ENCODE measurements around the gene TRPM8. TPM values are rescaled to one million over a fixed set of nuclear protein-coding genes. Genes with fewer than 3 reads are reported as not detected.
"Not testable (repeated sequence)": the region's sequence is repeated elsewhere in the genome, so short reads cannot be mapped to it uniquely, and the experiment has no call there.

The TRPM8 gene
- total RNA-seq, 4 donors from 2014 or later, result not detected

GRCh38 chr2:233968556-233968955, 51.4 kb downstream of the TRPM8 start:
- TF ChIP-seq POLR2AphosphoS5 (IDR thresholded peaks at IDR 0.05) (no peak), CTCF (IDR thresholded peaks at IDR 0.05) (no peak), EP300 (IDR thresholded peaks at IDR 0.05) (no peak), POLR2A (IDR thresholded peaks at IDR 0.05) (no peak)
- Histone ChIP-seq H3K27ac (no peak overlapping the region), H3K4me1 (no peaks in the 10 kb centered on the region), H3K27me3 (peaks cover 19% of the 10 kb centered on the region), H3K4me3 (no peak overlapping the region), H3K36me3 (no peaks in the 10 kb centered on the region), H3K9me3 (no peaks in the 10 kb centered on the region)
- 68 to 74% methylated on average over 3 to 4 of the region's 4 CpGs for WGBS, 2 donors (ENCODE audit: low coverage in 1 of 2)
- ATAC-seq, result no peak

GRCh38 chr2:233972460-233972859, 55.3 kb downstream of the TRPM8 start:
- WGBS, 2 donors (ENCODE audit: low coverage in 1 of 2), result no CpG with 5 or more reads among the region's 29 CpGs
- H3K4me3 ChIP-seq, H3K36me3 ChIP-seq, H3K4me1 ChIP-seq, H3K9me3 ChIP-seq, H3K27ac ChIP-seq, ATAC-seq: not testable (repeated sequence)
- peaks cover 37% of the 10 kb centered on the region for H3K27me3 ChIP-seq

DNA sequence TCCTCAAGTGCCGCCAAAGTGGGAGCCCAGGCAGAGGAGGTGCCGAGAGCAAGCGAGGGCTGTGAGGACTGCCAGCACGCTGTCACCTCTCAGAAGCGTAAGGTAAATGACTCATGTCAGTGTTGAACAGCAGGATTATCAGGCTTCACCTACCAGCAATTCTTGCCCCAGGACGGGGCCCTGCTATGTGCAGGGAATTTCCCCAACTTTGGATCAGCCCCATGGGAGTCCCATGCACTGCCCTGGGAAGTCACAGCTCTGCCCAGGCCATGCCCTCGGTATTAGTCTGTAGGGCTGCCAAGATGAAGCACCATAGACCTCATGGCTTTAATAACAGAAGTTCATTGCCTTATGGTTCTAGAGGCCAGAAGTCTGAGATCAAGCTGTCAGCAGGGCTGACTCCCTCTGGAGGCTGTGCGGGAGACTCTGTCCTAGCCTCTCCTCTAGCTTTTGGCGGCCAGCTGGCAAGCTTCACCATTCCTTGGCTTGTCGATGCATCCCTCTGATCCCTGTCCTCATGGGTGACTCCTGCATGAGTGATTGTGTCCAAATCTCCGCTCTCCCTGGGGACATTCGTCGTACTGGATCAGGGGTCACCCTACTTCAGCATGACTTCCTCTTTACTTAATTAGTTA, 55.9 kb downstream of the TRPM8 start:
- no peak for ATAC-seq
- TF ChIP-seq EP300 (IDR thresholded peaks at IDR 0.05) (no peak), POLR2A (IDR thresholded peaks at IDR 0.05) (no peak), POLR2AphosphoS5 (IDR thresholded peaks at IDR 0.05) (no peak), CTCF (IDR thresholded peaks at IDR 0.05) (no peak)
- peaks cover 38% of the 10 kb centered on the region for H3K27me3 ChIP-seq
- WGBS, 2 donors (ENCODE audit: low coverage in 1 of 2), result 55 to 79% methylated on average over 6 to 8 of the region's 13 CpGs
- no peaks in the 10 kb centered on the region for H3K4me1 ChIP-seq
- H3K4me3 ChIP-seq, result no peak overlapping the region
- no peaks in the 10 kb centered on the region for H3K9me3 ChIP-seq
- H3K36me3 ChIP-seq, result no peaks in the 10 kb centered on the region
- no peak overlapping the region for H3K27ac ChIP-seq

DNA sequence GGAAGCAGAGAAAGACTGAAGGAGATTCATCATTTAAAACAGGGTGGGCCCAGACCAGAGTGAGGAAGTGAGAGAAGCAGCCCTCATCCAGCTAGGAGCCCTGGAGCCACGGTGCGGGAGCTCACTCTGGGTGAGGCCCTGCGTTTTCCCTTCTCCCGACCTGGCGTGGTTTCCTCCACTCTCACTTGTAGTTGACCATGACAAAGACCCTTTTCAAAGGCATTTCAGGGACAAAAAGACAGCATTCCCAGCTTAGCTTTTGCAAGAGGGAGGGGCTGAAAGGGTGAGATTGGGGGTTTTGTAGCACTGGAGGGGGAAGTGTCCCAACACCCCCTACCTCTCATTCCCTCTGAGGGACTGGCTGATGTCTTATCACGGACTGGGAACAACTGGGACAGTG, 56.6 kb downstream of the TRPM8 start:
- no peak overlapping the region for H3K4me3 ChIP-seq
- no peak overlapping the region for H3K27ac ChIP-seq
- H3K36me3 ChIP-seq, result no peaks in the 10 kb centered on the region
- no peak for ATAC-seq
- no peak for TF ChIP-seq CTCF (IDR thresholded peaks at IDR 0.05)
- no peak for TF ChIP-seq EP300 (IDR thresholded peaks at IDR 0.05)
- TF ChIP-seq POLR2AphosphoS5 (IDR thresholded peaks at IDR 0.05), result no peak
- no peak for TF ChIP-seq POLR2A (IDR thresholded peaks at IDR 0.05)
- 50 to 63% methylated on average over 4 to 5 of the region's 6 CpGs for WGBS, 2 donors (ENCODE audit: low coverage in 1 of 2)
- no peaks in the 10 kb centered on the region for H3K9me3 ChIP-seq
- peaks cover 41% of the 10 kb centered on the region for H3K27me3 ChIP-seq
- no peaks in the 10 kb centered on the region for H3K4me1 ChIP-seq

DNA sequence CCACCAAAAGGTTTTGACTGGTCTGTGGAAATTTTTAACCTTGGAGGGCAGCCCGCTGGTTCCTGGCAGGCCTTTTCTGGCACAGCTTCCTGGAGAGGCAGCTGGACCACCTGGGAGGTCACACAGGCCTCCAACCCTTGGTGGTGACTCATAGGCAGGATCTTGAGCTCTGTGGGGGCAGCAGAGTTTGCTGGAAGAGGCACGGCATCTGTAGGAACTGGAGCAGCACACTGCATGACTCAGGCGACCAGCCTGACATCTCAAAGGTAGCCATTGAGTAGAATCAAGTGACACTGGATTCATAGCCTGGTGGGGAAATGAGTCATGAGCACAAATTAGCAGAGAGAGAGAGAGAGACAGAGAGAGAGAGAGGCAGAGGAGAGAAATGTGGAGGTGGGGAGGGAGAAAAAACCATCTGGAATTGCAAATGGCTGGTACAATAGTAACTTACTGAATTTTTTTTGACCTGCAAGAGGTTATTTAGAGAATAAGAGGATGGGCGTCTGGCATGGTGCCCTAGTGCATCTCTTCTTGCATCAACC, 57.4 kb downstream of the TRPM8 start:
- Histone ChIP-seq H3K4me1 (no peaks in the 10 kb centered on the region), H3K9me3 (no peaks in the 10 kb centered on the region), H3K27me3 (peaks cover 44% of the 10 kb centered on the region), H3K27ac (no peak overlapping the region), H3K4me3 (no peak overlapping the region), H3K36me3 (no peaks in the 10 kb centered on the region)
- ATAC-seq, result peak; percentile 51
- no peak for TF ChIP-seq POLR2A (IDR thresholded peaks at IDR 0.05)
- no peak for TF ChIP-seq EP300 (IDR thresholded peaks at IDR 0.05)
- WGBS, 2 donors (ENCODE audit: low coverage in 1 of 2), result 27 to 75% methylated on average over 1 to 2 of the region's 4 CpGs

GRCh38 chr2:233976087-233976486, 58.9 kb downstream of the TRPM8 start:
- ATAC-seq, result no peak
- Histone ChIP-seq H3K4me1 (no peaks in the 10 kb centered on the region), H3K9me3 (no peaks in the 10 kb centered on the region), H3K4me3 (no peak overlapping the region), H3K36me3 (no peaks in the 10 kb centered on the region), H3K27ac (no peak overlapping the region), H3K27me3 (peaks cover 47% of the 10 kb centered on the region)
- WGBS, 2 donors (ENCODE audit: low coverage in 1 of 2), result 0 to 60% methylated on average over 1 to 2 of the region's 5 CpGs
- TF ChIP-seq EP300 (IDR thresholded peaks at IDR 0.05), result no peak
- TF ChIP-seq POLR2AphosphoS5 (IDR thresholded peaks at IDR 0.05), result no peak
- TF ChIP-seq CTCF (IDR thresholded peaks at IDR 0.05), result no peak
- TF ChIP-seq POLR2A (IDR thresholded peaks at IDR 0.05), result no peak
